HG03469 (cell line): ENCODE data around the gene CLASRP.

Experiments
- ATAC-seq: cut with Tn5 transposase; IDR thresholded peaks from one replicate; pipeline ENCODE4 v1.9.1; 2021; ENCODE audit warnings: mild to moderate bottlenecking, moderate library complexity, moderate number of reproducible peaks; ENCODE audit not compliant: unreplicated experiment

The CLASRP gene

GRCh38 chr19:45058622-45059159 is 19.8 kb downstream of the CLASRP start:
- ATAC-seq: no peak

- ATAC-seq: no peak
Measured at GRCh38 chr19:45059258-45059965, 20.6 kb downstream of the CLASRP start.

- no peak for ATAC-seq
Measured at GRCh38 chr19:45061965-45062364, 23.1 kb downstream of the CLASRP start.

GRCh38 chr19:45063851-45064801 is 25.3 kb downstream of the CLASRP start:
- no peak for ATAC-seq

GRCh38 chr19:45066921-45067661 is 28.2 kb downstream of the CLASRP start:
- no peak for ATAC-seq

GRCh38 chr19:45068041-45068440 is 29.2 kb downstream of the CLASRP start:
- no peak for ATAC-seq

GRCh38 chr19:45069056-45069455 is 30.2 kb downstream of the CLASRP start:
- ATAC-seq: no peak

- ATAC-seq: no peak
Measured at GRCh38 chr19:45070214-45070613, 31.4 kb downstream of the CLASRP start.

GRCh38 chr19:45070861-45071544 is 32.2 kb downstream of the CLASRP start:
- ATAC-seq: no peak

- no peak for ATAC-seq
Measured at GRCh38 chr19:45071545-45071938, 32.7 kb downstream of the CLASRP start.

- ATAC-seq: no peak
Measured at GRCh38 chr19:45071969-45072790, 33.3 kb downstream of the CLASRP start.

- ATAC-seq: no peak
Measured at GRCh38 chr19:45074744-45075300, 36.0 kb downstream of the CLASRP start.

GRCh38 chr19:45075301-45076028 is 36.6 kb downstream of the CLASRP start:
- peak; percentile 31 for ATAC-seq

- ATAC-seq: peak; percentile 27
Measured at GRCh38 chr19:45076029-45076850, 37.4 kb downstream of the CLASRP start, which contains the start of gene ZNF296. TSS of gene ZNF296 (minus strand) at chr19:45076478. CDS start at chr19:45076373, 105 bp downstream.

GRCh38 chr19:45076851-45077730 is 38.2 kb downstream of the CLASRP start:
- no peak for ATAC-seq

GRCh38 chr19:45078390-45079062 is 39.7 kb downstream of the CLASRP start:
- no peak for ATAC-seq
